Fibroblast of villous mesenchyme (primary cell): ENCODE results near the gene NDUFA11. TPM values are rescaled to one million over a fixed set of nuclear protein-coding genes. Genes with fewer than 3 reads are reported as not detected.
A peak's percentile ranks its signal among the peaks of the same experiment; 100 is the strongest.
"Not testable (repeated sequence)": the region's sequence is repeated elsewhere in the genome, so short reads cannot be mapped to it uniquely, and the experiment has no call there.

Experiments used
- DNase-seq: peaks from one replicate; pipeline ENCODE4 v3.0.0-alpha.2; 2010; ENCODE audit warnings: low read depth
- H3K4me3 ChIP-seq: 2 replicates; pipeline ENCODE4 v1.5.1; 2011; ENCODE audit warnings: low read depth, mild to moderate bottlenecking, low read length
- total RNA-seq: library from RNA; depleted of rRNA; stranded (reverse); fragments of >200 nt; gene quantifications from 2 replicates; pipeline ENCODE4 v1.2.3, GENCODE V29; 2012
- TF ChIP-seq, protein P1 (sequence below): IDR thresholded peaks from 2 replicates; pipeline ENCODE4 v1.5.1; 2012; ENCODE audit warnings: low read depth, mild to moderate bottlenecking, low read length; ENCODE audit not compliant: insufficient read depth

NDUFA11 gene
- total RNA-seq, 1 donor: 257 TPM

DNA sequence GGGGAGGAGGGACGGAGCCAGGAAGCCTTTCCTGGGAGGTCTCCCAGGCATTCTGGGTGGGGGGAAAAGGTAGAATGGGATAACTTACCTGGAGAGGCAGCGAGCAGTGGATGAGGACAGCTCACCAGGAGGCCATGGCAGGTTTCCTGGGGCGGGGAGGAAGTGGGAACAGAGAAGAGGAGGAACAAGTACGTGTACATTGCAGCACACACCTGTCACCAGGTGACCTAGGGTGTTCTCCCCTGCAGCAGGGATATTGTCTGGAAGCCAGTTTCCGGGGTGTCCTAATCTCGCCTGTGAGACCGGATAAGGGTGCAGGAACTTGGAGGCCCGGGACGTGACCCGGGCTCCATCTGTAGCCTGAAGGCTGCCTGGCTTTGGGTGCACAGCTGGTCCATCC lies 52.3 kb downstream of the NDUFA11 start, which contains the start of gene FUT3:
Gene FUT3, minus strand, starts transcription at position 148 of the 400 bp plus-strand sequence.
- TF ChIP-seq, protein P1, sequence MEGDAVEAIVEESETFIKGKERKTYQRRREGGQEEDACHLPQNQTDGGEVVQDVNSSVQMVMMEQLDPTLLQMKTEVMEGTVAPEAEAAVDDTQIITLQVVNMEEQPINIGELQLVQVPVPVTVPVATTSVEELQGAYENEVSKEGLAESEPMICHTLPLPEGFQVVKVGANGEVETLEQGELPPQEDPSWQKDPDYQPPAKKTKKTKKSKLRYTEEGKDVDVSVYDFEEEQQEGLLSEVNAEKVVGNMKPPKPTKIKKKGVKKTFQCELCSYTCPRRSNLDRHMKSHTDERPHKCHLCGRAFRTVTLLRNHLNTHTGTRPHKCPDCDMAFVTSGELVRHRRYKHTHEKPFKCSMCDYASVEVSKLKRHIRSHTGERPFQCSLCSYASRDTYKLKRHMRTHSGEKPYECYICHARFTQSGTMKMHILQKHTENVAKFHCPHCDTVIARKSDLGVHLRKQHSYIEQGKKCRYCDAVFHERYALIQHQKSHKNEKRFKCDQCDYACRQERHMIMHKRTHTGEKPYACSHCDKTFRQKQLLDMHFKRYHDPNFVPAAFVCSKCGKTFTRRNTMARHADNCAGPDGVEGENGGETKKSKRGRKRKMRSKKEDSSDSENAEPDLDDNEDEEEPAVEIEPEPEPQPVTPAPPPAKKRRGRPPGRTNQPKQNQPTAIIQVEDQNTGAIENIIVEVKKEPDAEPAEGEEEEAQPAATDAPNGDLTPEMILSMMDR: no peak
- H3K4me3 ChIP-seq: no peak within 1 kb of the TSS
- no peak for DNase-seq

- TF ChIP-seq, protein P1: no peak
- peak; percentile 65 for DNase-seq
- no peak overlapping the region for H3K4me3 ChIP-seq
These were observed 52.8 kb downstream of the NDUFA11 start for GRCh38 chr19:5850743-5851293.

GRCh38 chr19:5850189-5850588 lies 53.4 kb downstream of the NDUFA11 start:
- TF ChIP-seq, protein P1: no peak
- no peak overlapping the region for H3K4me3 ChIP-seq
- DNase-seq: no peak

DNA sequence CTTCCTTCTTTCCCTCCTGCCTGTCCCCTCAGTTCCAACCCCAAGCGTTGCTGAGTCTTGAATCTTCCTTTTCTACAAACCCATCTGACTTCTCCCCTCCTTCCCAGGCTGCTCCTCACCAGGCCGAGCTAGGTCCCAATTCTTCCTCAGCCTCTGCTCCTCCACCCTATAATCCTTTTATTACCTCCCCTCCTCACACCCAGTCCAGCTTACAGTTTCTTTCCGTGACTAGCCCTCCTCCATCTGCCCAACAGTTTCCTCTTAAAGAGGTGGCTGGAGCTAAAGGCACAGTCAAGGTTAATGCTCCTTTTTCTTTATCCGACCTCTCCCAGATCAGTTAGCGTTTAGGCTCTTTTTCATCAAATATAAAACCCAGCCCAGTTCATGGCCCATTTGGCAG lies 55.0 kb downstream of the NDUFA11 start:
- H3K4me3 ChIP-seq, DNase-seq: not testable (repeated sequence)

DNA sequence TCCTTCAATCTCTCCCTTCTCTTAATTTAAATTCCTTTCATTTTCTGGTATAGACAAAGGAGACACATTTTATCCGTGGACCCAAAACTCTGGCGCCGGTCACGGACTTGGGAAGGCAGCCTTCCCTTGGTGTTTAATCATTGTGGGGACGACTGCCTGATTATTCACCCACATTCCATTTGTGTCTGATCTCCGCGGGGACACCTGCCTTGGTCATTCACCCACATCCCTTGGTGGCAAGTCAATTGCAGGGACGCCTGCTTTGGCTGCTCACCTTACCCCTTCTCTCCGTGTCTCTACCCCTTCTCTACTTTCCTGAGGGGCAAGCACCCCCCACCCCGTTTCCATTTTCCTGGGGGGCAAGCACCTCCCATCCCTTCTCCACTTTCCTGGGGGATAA lies 55.7 kb downstream of the NDUFA11 start:
- DNase-seq, H3K4me3 ChIP-seq: not testable (repeated sequence)

Other genes starting within 250 kb of the NDUFA11 start
- 21.2 and 31.9 TPM in 2 replicates for gene MICOS13, start 223.3 kb downstream of the NDUFA11 start, total RNA-seq
- 6.5 and 9.0 TPM in 2 replicates for gene HSD11B1L, start 222.8 kb downstream of the NDUFA11 start, total RNA-seq
- 257 and 261 TPM in 2 replicates for gene RPL36, start 213.5 kb downstream of the NDUFA11 start, total RNA-seq
- 65.2 and 116 TPM in 2 replicates for gene LONP1, start 183.6 kb downstream of the NDUFA11 start, total RNA-seq
- not detected in 2 replicates for gene CATSPERD, start 183.2 kb downstream of the NDUFA11 start, total RNA-seq
- under 0.01 and 0.32 TPM in 2 replicates for gene PRR22, start 119.0 kb downstream of the NDUFA11 start, total RNA-seq
- 15.8 and 19.9 TPM in 2 replicates for gene DUS3L, start 112.6 kb downstream of the NDUFA11 start, total RNA-seq
- gene NRTN, start 98.7 kb downstream of the NDUFA11 start, total RNA-seq: 0.32 TPM in 1 of 2 replicates, not detected in the other
- gene FUT6, start 64.1 kb downstream of the NDUFA11 start, total RNA-seq: not detected in 2 replicates
- gene FUT3, start 52.3 kb downstream of the NDUFA11 start, total RNA-seq: under 0.01 TPM in 1 of 2 replicates, not detected in the other
- not detected in 2 replicates for gene FUT5, start 33.2 kb downstream of the NDUFA11 start, total RNA-seq
- gene VMAC, start 1.1 kb upstream of the NDUFA11 start, total RNA-seq: 5.2 and 6.8 TPM in 2 replicates
- gene CAPS, start 10.5 kb upstream of the NDUFA11 start, total RNA-seq: 1.7 and 3.9 TPM in 2 replicates
- gene RANBP3, start 74.3 kb upstream of the NDUFA11 start, total RNA-seq: 45.8 and 47.4 TPM in 2 replicates
- gene RFX2, start 206.7 kb upstream of the NDUFA11 start, total RNA-seq: 4.5 and 6.5 TPM in 2 replicates
- gene ACSBG2, start 231.9 kb upstream of the NDUFA11 start, total RNA-seq: not detected in 2 replicates